Testis (tissue), 3 donors: ENCODE results near the gene PGRMC2. TPM values are rescaled to one million over a fixed set of nuclear protein-coding genes. Genes with fewer than 3 reads are reported as not detected.

Experiments
- DNase-seq: peaks from one replicate; pipeline ENCODE4 v3.0.0-alpha.2; 2019
- H3K27ac ChIP-seq, 2 donors: fragments of 200-600 bp; sonication (generic); one replicate each; pipeline ENCODE4 v1.5.1; 2019
- H3K27me3 ChIP-seq: fragments of 200-600 bp; sonication (generic); one replicate; pipeline ENCODE4 v1.5.1; 2019
- H3K36me3 ChIP-seq: fragments of 200-600 bp; sonication (generic); one replicate; pipeline ENCODE4 v1.5.1; 2017; ENCODE audit warnings: low read depth; ENCODE audit errors: missing control alignments
- H3K4me1 ChIP-seq: fragments of 200-600 bp; sonication (generic); one replicate; pipeline ENCODE4 v1.5.1; 2019
- H3K4me3 ChIP-seq, 2 donors: fragments of 200-600 bp; sonication (generic); one replicate each; pipeline ENCODE4 v1.5.1; 2017 to 2019
- H3K9me3 ChIP-seq: fragments of 200-600 bp; sonication (generic); one replicate; pipeline ENCODE4 v1.5.1; 2017
- CTCF ChIP-seq, 3 experiments: fragments of 450-650 bp in 2 of 3; fragments of 200-600 bp in 1 of 3; sonication (generic) in 1 of 3; IDR thresholded peaks; one replicate each; pipeline ENCODE4 v1.5.1; 2016 to 2019; ENCODE audit warnings: antibody characterized with exemption in 3 of 3, mild to moderate bottlenecking in 2 of 3, moderate library complexity in 1 of 3
- POLR2A ChIP-seq: fragments of 450-650 bp; IDR thresholded peaks from one replicate; pipeline ENCODE4 v1.6.1; 2017; ENCODE audit warnings: antibody characterized with exemption, mild to moderate bottlenecking, moderate library complexity
- WGBS, 2 donors: methylation state at CpG; one replicate each; pipeline ENCODE4 v1.1.5; 2018; 5-methylcytosine and 5-hydroxymethylcytosine counted together
- intact Hi-C: fragments of 100-400 bp; cut with DNase I; formaldehyde crosslinking; loops from one replicate; pipeline ENCODE4 v1.15.1; 2023; ENCODE audit warnings: low total_unique reads
- polyA plus RNA-seq: library from polyadenylated mRNA; stranded (reverse); fragments of 350-450 nt; fragmentation: Illumina TruSeq; extraction: RNeasy Lipid Tissue Mini Kit (QIAGEN cat#74804); gene quantifications from one replicate; pipeline ENCODE4 v1.2.3, GENCODE V29; 2014; ENCODE audit warnings: low read depth, low replicate concordance; ENCODE audit not compliant: insufficient read depth
- total RNA-seq, 2 donors: library from RNA; depleted of rRNA; stranded (reverse); fragments of >200 nt; gene quantifications; one replicate each; pipeline ENCODE4 v1.2.3, GENCODE V29; 2016

The PGRMC2 gene
- total and polyA plus RNA-seq, 3 donors from 2014 or later, result 32.3 to 85.3 (median 41.2) TPM

GRCh38 chr4:128291096-128291495, 3.5 kb upstream of the PGRMC2 start:
- H3K9me3 ChIP-seq, result no peaks in the 10 kb centered on the region
- no peak overlapping the region for H3K4me3 ChIP-seq
- no peak for DNase-seq
- no peak overlapping the region for H3K27ac ChIP-seq
- H3K27me3 ChIP-seq, result no peaks in the 10 kb centered on the region
- 86 to 96% methylated on average over 2 of the region's 2 CpGs for WGBS, 2 donors
- H3K36me3 ChIP-seq, result no peaks in the 10 kb centered on the region
- no peaks in the 10 kb centered on the region for H3K4me1 ChIP-seq
- intact Hi-C loops, result no loop called here
- TF ChIP-seq POLR2A, result no peak
- TF ChIP-seq CTCF (IDR thresholded peaks at IDR 0.05), result no peak

- Histone ChIP-seq H3K4me1 (no peaks in the 10 kb centered on the region), H3K27ac (no peak overlapping the region), H3K27me3 (no peaks in the 10 kb centered on the region), H3K9me3 (no peaks in the 10 kb centered on the region), H3K36me3 (no peaks in the 10 kb centered on the region), H3K4me3 (no peak overlapping the region)
- TF ChIP-seq POLR2A (no peak), CTCF (IDR thresholded peaks at IDR 0.05) (no peak)
- no peak for DNase-seq
- WGBS, 2 donors, result 51 to 77% methylated on average over 3 of the region's 3 CpGs
- intact Hi-C loops, result no loop called here
Measured at GRCh38 chr4:128290526-128290925, 2.9 kb upstream of the PGRMC2 start.

- no peak overlapping the region for H3K27ac ChIP-seq
- intact Hi-C loops, result no loop called here
- H3K36me3 ChIP-seq, result no peaks in the 10 kb centered on the region
- WGBS, 2 donors, result 52 to 55% methylated on average over 2 of the region's 2 CpGs
- no peak overlapping the region for H3K4me3 ChIP-seq
- H3K27me3 ChIP-seq, result no peaks in the 10 kb centered on the region
- TF ChIP-seq POLR2A (no peak), CTCF (IDR thresholded peaks at IDR 0.05) (no peak)
- H3K9me3 ChIP-seq, result no peaks in the 10 kb centered on the region
- DNase-seq, result no peak
- peaks cover 9% of the 10 kb centered on the region for H3K4me1 ChIP-seq
Measured at GRCh38 chr4:128289523-128290158, 2.0 kb upstream of the PGRMC2 start.

- TF ChIP-seq CTCF (IDR thresholded peaks at IDR 0.05), result no peak
- no peak for TF ChIP-seq POLR2A
- Histone ChIP-seq H3K27me3 (no peaks in the 10 kb centered on the region), H3K4me3 (peak overlapping the region; percentile 89 to 92), H3K4me1 (peaks cover 10% of the 10 kb centered on the region), H3K9me3 (no peaks in the 10 kb centered on the region), H3K36me3 (no peaks in the 10 kb centered on the region), H3K27ac (peak overlapping the region; percentile 86 to 95)
- no peak for DNase-seq
- WGBS, 2 donors, result 6 to 9% methylated on average over 13 of the region's 13 CpGs
- intact Hi-C loops, result no loop called here
Measured at GRCh38 chr4:128288689-128289106, 1.1 kb upstream of the PGRMC2 start.
